ENCODE measurements around the gene CETN1. TPM values are rescaled to one million over a fixed set of nuclear protein-coding genes. Genes with fewer than 3 reads are reported as not detected.

Gene CETN1
- total and polyA plus RNA-seq, 2 donors from 2014 or later = not detected

DNA sequence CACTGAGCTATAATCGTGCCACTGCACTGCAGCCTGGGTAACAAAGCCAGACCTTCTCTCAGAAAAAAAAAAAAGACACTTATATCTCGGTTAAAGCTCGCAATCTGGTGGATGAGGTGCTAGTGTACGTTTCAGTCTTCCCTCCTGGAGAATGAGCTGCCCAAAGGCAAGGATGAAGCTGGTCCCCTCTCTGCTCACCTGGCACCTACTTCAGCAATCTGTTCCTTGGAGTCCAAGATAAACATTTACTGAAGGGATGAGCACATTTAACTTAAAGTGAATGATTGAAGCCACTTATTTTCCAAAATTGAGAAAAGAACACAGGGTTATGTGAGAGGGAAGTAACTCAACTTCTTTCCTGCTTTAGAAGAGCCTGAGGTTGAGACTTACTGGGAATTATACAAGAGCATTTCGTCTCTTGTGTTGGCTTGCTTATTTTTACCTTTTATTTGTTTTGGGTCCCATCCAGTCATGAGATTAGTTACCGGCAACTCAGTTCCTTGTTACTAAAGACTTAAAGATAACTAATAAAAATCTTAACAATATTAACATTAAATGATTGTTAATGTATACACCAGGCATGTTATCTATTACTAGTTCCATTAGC lies 46.1 kb upstream of the CETN1 start:
- intact Hi-C loops (cut with DNase I) = no loop called here
- H3K4me3 ChIP-seq (ENCODE audit: low read length in 3 of 3) = no peak overlapping the region
- no peaks in the 10 kb centered on the region for H3K9me3 ChIP-seq (ENCODE audit: control insufficient read depth in 2 of 3, insufficient read depth in 1 of 3, low read length in 3 of 3)
- DNase-seq (no peak), FAIRE-seq (no peak)
- H3K27me3 ChIP-seq (ENCODE audit: control insufficient read depth, insufficient read depth, low read length) = no peaks in the 10 kb centered on the region
- H3K9ac ChIP-seq (ENCODE audit: low read length in 3 of 3) = no peak overlapping the region
- H3K4me1 ChIP-seq (ENCODE audit: control insufficient read depth in 2 of 3, insufficient read depth in 2 of 3, low read depth in 1 of 3, low read length in 3 of 3) = no peaks in the 10 kb centered on the region
- TF ChIP-seq, protein P1, sequence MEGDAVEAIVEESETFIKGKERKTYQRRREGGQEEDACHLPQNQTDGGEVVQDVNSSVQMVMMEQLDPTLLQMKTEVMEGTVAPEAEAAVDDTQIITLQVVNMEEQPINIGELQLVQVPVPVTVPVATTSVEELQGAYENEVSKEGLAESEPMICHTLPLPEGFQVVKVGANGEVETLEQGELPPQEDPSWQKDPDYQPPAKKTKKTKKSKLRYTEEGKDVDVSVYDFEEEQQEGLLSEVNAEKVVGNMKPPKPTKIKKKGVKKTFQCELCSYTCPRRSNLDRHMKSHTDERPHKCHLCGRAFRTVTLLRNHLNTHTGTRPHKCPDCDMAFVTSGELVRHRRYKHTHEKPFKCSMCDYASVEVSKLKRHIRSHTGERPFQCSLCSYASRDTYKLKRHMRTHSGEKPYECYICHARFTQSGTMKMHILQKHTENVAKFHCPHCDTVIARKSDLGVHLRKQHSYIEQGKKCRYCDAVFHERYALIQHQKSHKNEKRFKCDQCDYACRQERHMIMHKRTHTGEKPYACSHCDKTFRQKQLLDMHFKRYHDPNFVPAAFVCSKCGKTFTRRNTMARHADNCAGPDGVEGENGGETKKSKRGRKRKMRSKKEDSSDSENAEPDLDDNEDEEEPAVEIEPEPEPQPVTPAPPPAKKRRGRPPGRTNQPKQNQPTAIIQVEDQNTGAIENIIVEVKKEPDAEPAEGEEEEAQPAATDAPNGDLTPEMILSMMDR (IDR thresholded peaks at IDR 0.05; ENCODE audit: borderline replicate concordance, extremely low read depth, insufficient read depth) = no peak
- H3K36me3 ChIP-seq (ENCODE audit: control insufficient read depth in 2 of 3, insufficient read depth in 3 of 3, low read length in 3 of 3) = no peaks in the 10 kb centered on the region
- H3K27ac ChIP-seq (ENCODE audit: low read depth in 2 of 2, low read length in 2 of 2) = no peak overlapping the region

DNA sequence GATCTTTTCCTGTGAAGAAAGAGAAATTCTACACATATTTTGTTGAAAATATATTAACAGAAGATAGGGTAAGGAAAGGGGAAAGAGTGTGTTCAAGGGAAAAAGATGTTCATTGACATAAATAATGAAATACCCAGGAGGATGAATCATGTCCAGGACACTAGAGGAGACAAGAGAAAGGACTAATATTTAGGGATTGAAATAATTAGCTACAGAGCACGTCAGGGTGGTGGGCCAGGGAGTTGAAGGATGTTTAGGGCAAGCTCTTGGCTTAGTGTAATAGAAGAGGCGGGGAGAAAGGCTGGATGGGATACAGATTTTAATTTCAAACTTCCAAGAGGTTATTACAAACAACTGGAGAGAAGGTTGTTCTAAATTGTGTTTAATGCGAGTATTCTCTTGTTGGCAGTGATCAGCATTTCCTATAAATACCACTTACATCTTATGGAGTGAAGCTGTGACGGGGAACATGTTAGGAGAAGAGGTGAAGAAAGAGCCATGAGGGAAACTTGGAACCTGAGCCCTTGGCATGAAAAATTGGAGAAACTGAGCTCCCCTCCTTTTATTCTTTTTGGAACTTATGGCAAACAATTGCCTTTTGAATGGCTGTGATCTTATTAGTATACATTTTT lies 36.6 kb upstream of the CETN1 start:
- Histone ChIP-seq H3K4me1 (ENCODE audit: control insufficient read depth in 2 of 3, insufficient read depth in 2 of 3, low read depth in 1 of 3, low read length in 3 of 3) (no peaks in the 10 kb centered on the region), H3K4me3 (ENCODE audit: low read length in 3 of 3) (no peak overlapping the region), H3K9me3 (ENCODE audit: control insufficient read depth in 2 of 3, insufficient read depth in 1 of 3, low read length in 3 of 3) (no peaks in the 10 kb centered on the region), H3K27ac (ENCODE audit: low read depth in 2 of 2, low read length in 2 of 2) (no peak overlapping the region), H3K9ac (ENCODE audit: low read length in 3 of 3) (no peak overlapping the region), H3K27me3 (ENCODE audit: control insufficient read depth, insufficient read depth, low read length) (no peaks in the 10 kb centered on the region), H3K36me3 (ENCODE audit: control insufficient read depth in 2 of 3, insufficient read depth in 3 of 3, low read length in 3 of 3) (no peaks in the 10 kb centered on the region)
- intact Hi-C loops (cut with DNase I) = no loop called here
- FAIRE-seq = no peak
- DNase-seq = no peak
- TF ChIP-seq, protein P1 (IDR thresholded peaks at IDR 0.05; ENCODE audit: borderline replicate concordance, extremely low read depth, insufficient read depth) = no peak

- no peak overlapping the region for H3K27ac ChIP-seq (ENCODE audit: low read depth in 2 of 2, low read length in 2 of 2)
- TF ChIP-seq, protein P1 (IDR thresholded peaks at IDR 0.05; ENCODE audit: borderline replicate concordance, extremely low read depth, insufficient read depth) = no peak
- FAIRE-seq = no peak
- no peaks in the 10 kb centered on the region for H3K27me3 ChIP-seq (ENCODE audit: control insufficient read depth, insufficient read depth, low read length)
- no peaks in the 10 kb centered on the region for H3K9me3 ChIP-seq (ENCODE audit: control insufficient read depth in 2 of 3, insufficient read depth in 1 of 3, low read length in 3 of 3)
- H3K4me1 ChIP-seq (ENCODE audit: control insufficient read depth in 2 of 3, insufficient read depth in 2 of 3, low read depth in 1 of 3, low read length in 3 of 3) = no peaks in the 10 kb centered on the region
- intact Hi-C loops (cut with DNase I) = no loop called here
- H3K4me3 ChIP-seq (ENCODE audit: low read length in 3 of 3) = no peak overlapping the region
- DNase-seq = no peak
- H3K36me3 ChIP-seq (ENCODE audit: control insufficient read depth in 2 of 3, insufficient read depth in 3 of 3, low read length in 3 of 3) = no peaks in the 10 kb centered on the region
- H3K9ac ChIP-seq (ENCODE audit: low read length in 3 of 3) = no peak overlapping the region
Measured at GRCh38 chr18:549967-550366, 30.2 kb upstream of the CETN1 start.

Data from kidney (tissue), 14 donors.